AML-193 (cell line): ENCODE measurements around the gene HIRA.

Source experiments
- DNase-seq, 2 experiments: peaks; one replicate each; lab custom pipeline; 2025; lab: John Stamatoyannopoulos, UW

HIRA gene

DNA sequence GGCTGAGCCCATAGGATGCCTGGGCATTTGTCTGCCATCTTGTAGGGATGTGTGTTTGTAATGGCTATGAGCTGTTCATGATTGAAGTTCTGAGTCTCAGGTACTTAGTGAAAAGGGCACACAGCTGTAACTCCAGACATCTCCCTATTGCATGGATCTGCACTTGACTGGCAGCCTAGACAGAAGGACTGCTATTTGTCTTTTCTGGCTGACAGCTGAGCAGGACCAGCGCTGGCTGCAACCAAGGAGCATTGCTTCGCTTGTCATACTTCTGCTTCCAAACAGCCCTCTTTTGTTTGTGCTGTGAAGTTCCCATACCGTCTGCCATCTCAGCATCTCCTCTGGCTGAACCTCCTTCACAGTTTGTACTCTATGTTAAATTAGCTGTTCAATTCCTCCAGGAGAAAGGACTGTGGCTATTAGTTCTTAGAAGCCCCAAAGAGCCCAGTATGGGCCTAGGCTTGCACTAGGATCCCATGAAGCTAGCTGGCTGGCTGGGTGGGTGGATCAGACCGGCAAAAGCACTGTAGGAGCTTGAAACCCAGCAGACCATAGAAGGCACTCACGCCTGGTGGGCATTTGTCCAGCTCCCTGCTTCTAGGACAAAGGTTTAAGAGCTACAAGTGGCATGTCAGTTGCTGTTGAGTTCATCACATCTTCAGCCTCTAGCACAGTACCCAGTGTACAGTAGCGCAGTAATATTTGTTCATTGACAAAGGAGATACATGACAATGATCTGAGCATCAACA lies 20.4 kb downstream of the HIRA start:
- DNase-seq = no peak

- DNase-seq = no peak
Measured at GRCh38 chr22:19407649-19408606, 23.6 kb downstream of the HIRA start.

- no peak for DNase-seq
Measured at GRCh38 chr22:19406846-19407245, 24.7 kb downstream of the HIRA start.

- no peak for DNase-seq
Measured at GRCh38 chr22:19406281-19406811, 25.2 kb downstream of the HIRA start.

- DNase-seq = no peak
Measured at GRCh38 chr22:19405652-19406051, 25.9 kb downstream of the HIRA start.

- no peak for DNase-seq
Measured at GRCh38 chr22:19405133-19405532, 26.4 kb downstream of the HIRA start.

DNA sequence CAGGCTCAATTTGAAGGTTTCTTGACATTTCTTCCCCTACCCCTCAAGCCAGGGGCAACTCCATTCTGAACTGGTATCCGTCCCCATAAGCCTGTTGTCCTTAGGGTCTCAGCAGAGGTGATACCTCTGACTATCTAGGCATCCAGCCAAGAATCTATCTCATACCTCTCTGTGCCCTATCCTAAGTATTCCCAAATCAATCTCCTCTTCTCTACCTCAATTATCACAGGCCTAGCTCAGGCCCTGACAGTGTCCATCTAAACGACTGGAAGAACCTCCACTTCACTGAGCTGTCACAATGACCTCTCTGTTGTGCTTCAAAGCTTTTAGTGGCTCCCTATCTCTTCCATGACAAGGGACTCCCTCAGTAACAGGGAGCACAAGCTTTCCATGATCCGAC lies 26.9 kb downstream of the HIRA start:
- DNase-seq = no peak

DNA sequence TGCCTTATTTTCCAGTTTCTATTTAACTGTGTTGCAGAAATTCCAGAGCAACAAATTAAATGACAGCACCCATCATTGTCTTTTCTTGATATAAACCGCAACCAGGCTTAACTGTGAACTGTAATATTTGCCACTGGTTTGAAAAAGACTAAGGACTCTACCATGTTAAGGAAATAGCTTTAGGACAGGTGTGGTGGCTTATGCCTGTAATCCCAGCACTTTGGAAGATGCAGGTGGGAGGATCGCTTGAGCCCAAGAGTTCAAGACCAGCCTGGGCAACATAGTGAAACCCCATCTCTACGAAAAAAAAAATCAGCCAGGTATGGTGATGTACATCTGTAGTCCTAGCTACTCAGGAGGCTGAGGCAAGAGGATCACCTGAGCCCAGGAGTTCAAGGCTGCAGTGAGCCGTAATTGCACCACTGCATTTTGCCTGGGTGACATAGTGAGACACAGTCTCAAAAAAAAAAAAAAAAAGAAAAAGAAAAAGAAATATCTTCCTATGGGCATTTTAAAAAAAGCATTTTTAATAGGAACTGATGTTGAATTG lies 28.8 kb downstream of the HIRA start:
- DNase-seq = no peak

- no peak for DNase-seq
Measured at GRCh38 chr22:19401483-19401882, 30.1 kb downstream of the HIRA start.

- no peak for DNase-seq
Measured at GRCh38 chr22:19400881-19401280, 30.7 kb downstream of the HIRA start.

DNA sequence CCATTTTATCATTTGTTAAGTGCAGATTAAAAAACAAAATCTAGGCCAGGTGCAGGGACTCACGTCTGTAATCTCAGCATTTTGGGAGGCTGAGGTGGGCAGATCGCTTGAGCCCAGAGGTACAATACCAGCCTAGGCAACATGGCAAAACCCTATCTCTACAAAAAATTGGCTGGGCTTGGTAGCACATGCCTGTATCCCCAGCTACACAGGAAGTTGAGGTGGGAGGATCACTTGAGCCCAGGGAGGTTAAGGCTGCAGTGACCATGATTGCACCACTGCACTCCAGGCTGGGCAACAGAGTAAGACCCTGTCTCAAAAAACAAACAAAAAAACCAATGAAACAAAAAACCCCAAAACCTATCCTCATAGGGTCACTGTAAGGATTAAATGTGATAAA lies 32.9 kb downstream of the HIRA start:
- no peak for DNase-seq

DNA sequence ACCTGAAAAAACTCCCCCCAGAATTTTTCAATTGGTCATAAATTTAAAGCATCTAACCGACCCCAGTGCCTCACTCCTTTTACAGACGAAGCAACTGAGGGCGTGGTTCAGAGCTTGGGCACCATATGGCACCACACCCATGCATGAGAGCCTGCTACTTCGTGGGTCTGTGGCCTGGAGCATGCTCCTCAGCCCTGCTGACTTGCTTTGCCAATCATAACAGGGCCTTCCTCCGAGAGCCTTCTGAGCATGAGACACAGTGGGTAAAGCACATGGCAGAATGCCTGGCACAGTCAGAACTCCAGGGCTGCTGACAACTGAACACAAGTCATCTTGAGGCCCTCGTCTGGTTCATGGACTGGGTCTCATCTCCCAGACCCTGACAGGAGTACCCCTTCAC lies 33.3 kb downstream of the HIRA start:
- DNase-seq = no peak

GRCh38 chr22:19397734-19398104 lies 33.8 kb downstream of the HIRA start:
- no peak for DNase-seq

- no peak for DNase-seq
Measured at GRCh38 chr22:19396934-19397733, 34.4 kb downstream of the HIRA start.

DNA sequence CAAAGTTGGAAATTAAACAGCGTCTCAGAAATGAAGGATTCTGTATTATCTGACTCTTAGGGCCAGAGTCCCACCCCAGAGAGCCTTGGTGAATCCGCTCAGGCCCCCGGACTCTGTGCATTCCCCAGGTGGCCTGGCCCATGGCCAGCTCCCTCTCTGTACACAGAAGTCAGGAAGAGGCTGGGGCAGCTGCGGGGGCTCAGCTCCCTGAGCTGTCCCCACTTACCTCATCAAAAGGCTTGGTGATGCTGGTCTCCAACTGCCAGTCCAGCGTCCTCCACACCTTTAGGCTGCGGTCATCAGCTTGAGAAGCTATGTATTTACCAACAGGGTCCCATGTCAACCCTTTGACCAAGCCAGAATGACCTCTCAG lies 35.0 kb downstream of the HIRA start:
- DNase-seq = no peak

GRCh38 chr22:19395276-19395675 lies 36.3 kb downstream of the HIRA start:
- DNase-seq = no peak

- no peak for DNase-seq
Measured at GRCh38 chr22:19394274-19395050, 37.1 kb downstream of the HIRA start.

- DNase-seq = no peak
Measured at GRCh38 chr22:19393704-19394103, 37.8 kb downstream of the HIRA start.

DNA sequence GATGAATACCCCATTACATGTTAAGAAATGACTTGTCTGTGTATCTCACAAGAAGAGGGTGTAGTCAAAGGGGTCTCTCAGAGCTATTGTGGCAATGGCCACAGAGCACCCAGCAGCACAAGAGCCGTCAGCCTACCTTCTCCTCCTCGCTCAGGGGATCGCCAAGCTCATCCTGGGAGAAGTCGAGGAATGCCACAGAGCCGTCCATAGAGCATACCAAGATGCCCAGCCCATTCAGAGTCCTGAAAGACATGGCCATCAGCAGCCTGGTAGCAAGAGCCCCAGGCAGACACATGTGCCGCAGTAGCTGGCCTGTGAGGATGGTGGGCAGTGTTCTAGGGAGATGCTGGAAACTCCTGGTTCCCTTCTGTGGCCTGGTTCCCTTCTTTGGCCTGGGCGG lies 44.0 kb downstream of the HIRA start:
- no peak for DNase-seq

GRCh38 chr22:19387038-19387437 lies 44.5 kb downstream of the HIRA start:
- no peak for DNase-seq

GRCh38 chr22:19386248-19386647 lies 45.3 kb downstream of the HIRA start:
- DNase-seq = no peak
